GM21390 (cell line): ENCODE measurements around the gene NOP9.

ENCODE experiments used
- ATAC-seq: cut with Tn5 transposase; IDR thresholded peaks from one replicate; pipeline ENCODE4 v1.9.1; 2021; ENCODE audit not compliant: unreplicated experiment

Gene NOP9

GRCh38 chr14:24307575-24308341, 8.1 kb downstream of the NOP9 start, which contains the start of gene CIDEB:
TSS of gene CIDEB (minus strand) at chr14:24307977. CDS start at chr14:24307858, 119 bp downstream.
- no peak for ATAC-seq

GRCh38 chr14:24308342-24309124, 8.9 kb downstream of the NOP9 start:
- no peak for ATAC-seq

GRCh38 chr14:24309538-24310264, 10.1 kb downstream of the NOP9 start, which contains the start of gene LTB4R2:
TSS of gene LTB4R2 (plus strand) at chr14:24310140. CDS start at chr14:24310665, 525 bp downstream.
- ATAC-seq, result no peak

GRCh38 chr14:24310265-24310645, 10.6 kb downstream of the NOP9 start:
- no peak for ATAC-seq

- ATAC-seq, result peak; percentile 53
Measured at GRCh38 chr14:24310646-24311604, 11.3 kb downstream of the NOP9 start, which contains the start of gene LTB4R. TSS of gene LTB4R (plus strand) at chr14:24311502. CDS start at chr14:24315652, 4,150 bp downstream.

GRCh38 chr14:24311837-24312615, 12.4 kb downstream of the NOP9 start:
- no peak for ATAC-seq

GRCh38 chr14:24312736-24313507, 13.3 kb downstream of the NOP9 start:
- ATAC-seq, result no peak

GRCh38 chr14:24313913-24314312, 14.3 kb downstream of the NOP9 start:
- ATAC-seq, result no peak

- no peak for ATAC-seq
Measured at GRCh38 chr14:24314377-24315193, 14.9 kb downstream of the NOP9 start.

GRCh38 chr14:24315243-24315806, 15.7 kb downstream of the NOP9 start:
- ATAC-seq, result no peak

GRCh38 chr14:24315807-24316596, 16.4 kb downstream of the NOP9 start:
- ATAC-seq, result no peak

GRCh38 chr14:24316597-24316950, 16.9 kb downstream of the NOP9 start:
- no peak for ATAC-seq

GRCh38 chr14:24317141-24317928, 17.7 kb downstream of the NOP9 start:
- ATAC-seq, result no peak

- no peak for ATAC-seq
Measured at GRCh38 chr14:24321212-24321975, 21.7 kb downstream of the NOP9 start.

GRCh38 chr14:24322672-24323071, 23.0 kb downstream of the NOP9 start:
- no peak for ATAC-seq
